Left ventricle myocardium inferior (tissue), 1 donor: Measurements from ENCODE around the gene OTUD7B. TPM values are rescaled to one million over a fixed set of nuclear protein-coding genes. Genes with fewer than 3 reads are reported as not detected.

Experiments
- DNase-seq: peaks from one replicate; pipeline ENCODE4 v3.0.0-alpha.2; 2020
- H3K27ac ChIP-seq: fragments of 200-600 bp; replicated peaks from 2 replicates; pipeline ENCODE4 v1.8.0; 2021
- H3K27me3 ChIP-seq: fragments of 200-600 bp; 2 replicates; pipeline ENCODE4 v1.8.0; 2021; ENCODE audit warnings: low read depth
- H3K36me3 ChIP-seq: fragments of 200-600 bp; 2 replicates; pipeline ENCODE4 v1.8.0; 2021
- H3K4me1 ChIP-seq: fragments of 200-600 bp; 2 replicates; pipeline ENCODE4 v1.8.0; 2021
- H3K4me3 ChIP-seq: fragments of 200-600 bp; 2 replicates; pipeline ENCODE4 v1.8.0; 2021; ENCODE audit warnings: mild to moderate bottlenecking, moderate library complexity
- H3K9me3 ChIP-seq: fragments of 200-600 bp; replicated peaks from 2 replicates; pipeline ENCODE4 v1.8.0; 2021
- intact Hi-C: fragments of 100-400 bp; cut with micrococcal nuclease; formaldehyde crosslinking; loops from one replicate; pipeline ENCODE4 v1.11.0; 2022
- total RNA-seq: library from RNA; stranded (reverse); fragmentation: NEBNext Ultra II Directional; extraction: Animal tissue kit (Norgen Biotek cat#: 25700); gene quantifications from one replicate; pipeline ENCODE4 v1.2.1, GENCODE V29; 2021
- TF ChIP-seq, protein P1 (sequence below): fragments of 200-600 bp; IDR thresholded peaks from 2 replicates; pipeline ENCODE4 v1.8.0; 2021; ENCODE audit warnings: antibody characterized with exemption, mild to moderate bottlenecking, borderline replicate concordance
- donor health status: DM: no; HTN: yes; CAD: no; lungs with severe emphysema.

OTUD7B gene
- total RNA-seq, 1 donor from 2014 or later: 23.8 TPM

- peak within 1 kb of the TSS; percentile 90 for H3K4me3 ChIP-seq
- TF ChIP-seq, protein P1, sequence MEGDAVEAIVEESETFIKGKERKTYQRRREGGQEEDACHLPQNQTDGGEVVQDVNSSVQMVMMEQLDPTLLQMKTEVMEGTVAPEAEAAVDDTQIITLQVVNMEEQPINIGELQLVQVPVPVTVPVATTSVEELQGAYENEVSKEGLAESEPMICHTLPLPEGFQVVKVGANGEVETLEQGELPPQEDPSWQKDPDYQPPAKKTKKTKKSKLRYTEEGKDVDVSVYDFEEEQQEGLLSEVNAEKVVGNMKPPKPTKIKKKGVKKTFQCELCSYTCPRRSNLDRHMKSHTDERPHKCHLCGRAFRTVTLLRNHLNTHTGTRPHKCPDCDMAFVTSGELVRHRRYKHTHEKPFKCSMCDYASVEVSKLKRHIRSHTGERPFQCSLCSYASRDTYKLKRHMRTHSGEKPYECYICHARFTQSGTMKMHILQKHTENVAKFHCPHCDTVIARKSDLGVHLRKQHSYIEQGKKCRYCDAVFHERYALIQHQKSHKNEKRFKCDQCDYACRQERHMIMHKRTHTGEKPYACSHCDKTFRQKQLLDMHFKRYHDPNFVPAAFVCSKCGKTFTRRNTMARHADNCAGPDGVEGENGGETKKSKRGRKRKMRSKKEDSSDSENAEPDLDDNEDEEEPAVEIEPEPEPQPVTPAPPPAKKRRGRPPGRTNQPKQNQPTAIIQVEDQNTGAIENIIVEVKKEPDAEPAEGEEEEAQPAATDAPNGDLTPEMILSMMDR: no peak
- intact Hi-C loops: no loop called here
- H3K27ac ChIP-seq: peak within 1 kb of the TSS; percentile 95
- DNase-seq: peak; percentile 97
- H3K4me1 ChIP-seq: peaks cover 47% of the 10 kb centered on the region
- no peaks in the 10 kb centered on the region for H3K27me3 ChIP-seq
- peaks cover 40% of the 10 kb centered on the region for H3K36me3 ChIP-seq
- no peaks in the 10 kb centered on the region for H3K9me3 ChIP-seq
Measured at GRCh38 chr1:149927563-149928400, 82.7 kb downstream of the OTUD7B start, which contains the start of gene SF3B4. TSS of gene SF3B4 (minus strand) at chr1:149927803. CDS start at chr1:149927759, 44 bp downstream.

DNA sequence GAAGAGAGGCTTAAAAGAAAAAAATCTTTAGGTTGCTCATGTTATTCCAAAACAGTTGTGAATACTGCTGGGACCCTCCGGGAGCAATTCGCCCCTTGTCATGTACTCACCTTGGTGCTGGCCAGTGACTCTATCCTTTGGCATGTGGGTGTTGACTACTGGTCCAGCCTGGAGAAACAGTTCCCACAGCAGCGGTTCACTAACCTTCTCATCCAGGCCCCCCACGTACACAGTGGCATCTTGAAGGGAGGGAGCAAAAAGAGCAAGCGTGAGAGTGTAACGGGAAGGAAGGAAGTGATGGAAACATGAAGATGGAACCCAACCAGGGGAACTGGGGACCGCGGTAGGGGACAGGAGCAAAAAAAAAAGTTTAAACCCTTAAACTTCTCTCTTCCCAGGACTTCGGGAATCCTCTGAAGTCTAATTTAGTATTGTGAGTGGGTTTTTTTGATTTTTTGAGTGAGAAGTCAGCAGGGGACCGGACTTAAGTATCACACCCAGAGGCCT, 83.4 kb downstream of the OTUD7B start:
- H3K36me3 ChIP-seq: peaks cover 47% of the 10 kb centered on the region
- H3K27me3 ChIP-seq: no peaks in the 10 kb centered on the region
- DNase-seq: no peak
- intact Hi-C loops: no loop called here
- H3K27ac ChIP-seq: peak overlapping the region; percentile 95
- TF ChIP-seq, protein P1: no peak
- peak overlapping the region; percentile 90 for H3K4me3 ChIP-seq
- no peaks in the 10 kb centered on the region for H3K9me3 ChIP-seq
- peaks cover 47% of the 10 kb centered on the region for H3K4me1 ChIP-seq

GRCh38 chr1:149926296-149926695, 84.2 kb downstream of the OTUD7B start:
- H3K4me1 ChIP-seq: peaks cover 47% of the 10 kb centered on the region
- DNase-seq: no peak
- H3K27me3 ChIP-seq: no peaks in the 10 kb centered on the region
- H3K9me3 ChIP-seq: no peaks in the 10 kb centered on the region
- no peak overlapping the region for H3K27ac ChIP-seq
- intact Hi-C loops: no loop called here
- TF ChIP-seq, protein P1: no peak
- H3K4me3 ChIP-seq: peak overlapping the region; percentile 90
- H3K36me3 ChIP-seq: peaks cover 54% of the 10 kb centered on the region

GRCh38 chr1:149925751-149926150, 84.8 kb downstream of the OTUD7B start:
- DNase-seq: no peak
- TF ChIP-seq, protein P1: no peak
- H3K36me3 ChIP-seq: peaks cover 54% of the 10 kb centered on the region
- peak overlapping the region; percentile 90 for H3K4me3 ChIP-seq
- H3K9me3 ChIP-seq: no peaks in the 10 kb centered on the region
- intact Hi-C loops: no loop called here
- peaks cover 47% of the 10 kb centered on the region for H3K4me1 ChIP-seq
- H3K27me3 ChIP-seq: no peaks in the 10 kb centered on the region
- no peak overlapping the region for H3K27ac ChIP-seq

- no peak for DNase-seq
- intact Hi-C loops: no loop called here
- Histone ChIP-seq H3K4me3 (no peak overlapping the region), H3K27ac (no peak overlapping the region), H3K9me3 (no peaks in the 10 kb centered on the region), H3K27me3 (no peaks in the 10 kb centered on the region), H3K4me1 (peaks cover 47% of the 10 kb centered on the region), H3K36me3 (peaks cover 54% of the 10 kb centered on the region)
- TF ChIP-seq, protein P1: no peak
Measured at GRCh38 chr1:149925345-149925744, 85.2 kb downstream of the OTUD7B start.
